ENCODE data around the gene SCN1B.

Gene SCN1B

DNA sequence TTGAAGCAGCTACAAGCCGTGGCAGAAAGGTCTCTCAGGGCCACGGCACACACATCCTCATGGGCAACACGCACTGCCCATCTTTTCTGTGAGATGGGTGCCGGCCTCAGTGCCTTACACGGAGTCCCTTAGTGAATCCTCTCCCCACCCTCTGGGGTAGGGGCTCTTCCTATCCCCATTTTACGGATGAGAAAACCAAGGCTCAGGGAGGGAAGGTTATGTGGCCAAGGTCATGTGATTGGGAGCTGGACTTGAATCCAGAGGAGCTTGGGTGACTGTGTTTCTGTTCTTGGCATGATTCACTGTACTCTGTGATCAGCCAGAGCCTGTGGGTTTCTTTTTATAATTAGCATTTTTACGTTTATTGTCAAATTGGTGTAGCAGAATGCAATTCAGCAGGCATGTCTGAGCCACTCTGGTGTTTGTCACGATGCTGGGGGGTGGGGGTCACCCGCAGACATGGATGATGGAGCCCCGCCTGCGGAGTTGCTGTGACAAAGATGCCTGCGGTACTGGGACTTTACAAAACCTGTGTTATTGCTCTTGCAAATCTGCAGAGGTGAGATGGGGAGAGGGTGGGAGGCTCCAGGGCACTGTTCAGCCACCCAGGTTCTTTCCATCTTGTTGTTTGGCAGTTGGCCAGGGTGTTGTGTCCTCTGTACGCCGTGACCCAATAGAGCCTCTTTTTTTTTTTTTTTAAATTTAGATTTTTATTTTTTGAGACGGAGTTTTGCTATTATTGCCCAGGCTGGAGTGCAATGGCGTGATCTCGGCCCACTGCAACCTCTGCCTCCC, 4.5 kb downstream of the SCN1B start:
- Histone ChIP-seq H3K4me1 (ENCODE audit: control insufficient read depth in 1 of 2, insufficient read depth in 1 of 2, low read depth in 1 of 2, low read length in 1 of 2) (peaks cover 3 to 8% of the 10 kb centered on the region in 2 experiments), H3K36me3 (no peaks in the 10 kb centered on the region), H3K9me3 (no peaks in the 10 kb centered on the region), H3K4me3 (ENCODE audit: low read depth in 1 of 2, low read length in 1 of 2) (no peak overlapping the region), H3K27ac (no peak overlapping the region), H3K27me3 (peaks cover 75% of the 10 kb centered on the region)
- TF ChIP-seq, protein P1, sequence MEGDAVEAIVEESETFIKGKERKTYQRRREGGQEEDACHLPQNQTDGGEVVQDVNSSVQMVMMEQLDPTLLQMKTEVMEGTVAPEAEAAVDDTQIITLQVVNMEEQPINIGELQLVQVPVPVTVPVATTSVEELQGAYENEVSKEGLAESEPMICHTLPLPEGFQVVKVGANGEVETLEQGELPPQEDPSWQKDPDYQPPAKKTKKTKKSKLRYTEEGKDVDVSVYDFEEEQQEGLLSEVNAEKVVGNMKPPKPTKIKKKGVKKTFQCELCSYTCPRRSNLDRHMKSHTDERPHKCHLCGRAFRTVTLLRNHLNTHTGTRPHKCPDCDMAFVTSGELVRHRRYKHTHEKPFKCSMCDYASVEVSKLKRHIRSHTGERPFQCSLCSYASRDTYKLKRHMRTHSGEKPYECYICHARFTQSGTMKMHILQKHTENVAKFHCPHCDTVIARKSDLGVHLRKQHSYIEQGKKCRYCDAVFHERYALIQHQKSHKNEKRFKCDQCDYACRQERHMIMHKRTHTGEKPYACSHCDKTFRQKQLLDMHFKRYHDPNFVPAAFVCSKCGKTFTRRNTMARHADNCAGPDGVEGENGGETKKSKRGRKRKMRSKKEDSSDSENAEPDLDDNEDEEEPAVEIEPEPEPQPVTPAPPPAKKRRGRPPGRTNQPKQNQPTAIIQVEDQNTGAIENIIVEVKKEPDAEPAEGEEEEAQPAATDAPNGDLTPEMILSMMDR (IDR thresholded peaks at IDR 0.05), result no peak

DNA sequence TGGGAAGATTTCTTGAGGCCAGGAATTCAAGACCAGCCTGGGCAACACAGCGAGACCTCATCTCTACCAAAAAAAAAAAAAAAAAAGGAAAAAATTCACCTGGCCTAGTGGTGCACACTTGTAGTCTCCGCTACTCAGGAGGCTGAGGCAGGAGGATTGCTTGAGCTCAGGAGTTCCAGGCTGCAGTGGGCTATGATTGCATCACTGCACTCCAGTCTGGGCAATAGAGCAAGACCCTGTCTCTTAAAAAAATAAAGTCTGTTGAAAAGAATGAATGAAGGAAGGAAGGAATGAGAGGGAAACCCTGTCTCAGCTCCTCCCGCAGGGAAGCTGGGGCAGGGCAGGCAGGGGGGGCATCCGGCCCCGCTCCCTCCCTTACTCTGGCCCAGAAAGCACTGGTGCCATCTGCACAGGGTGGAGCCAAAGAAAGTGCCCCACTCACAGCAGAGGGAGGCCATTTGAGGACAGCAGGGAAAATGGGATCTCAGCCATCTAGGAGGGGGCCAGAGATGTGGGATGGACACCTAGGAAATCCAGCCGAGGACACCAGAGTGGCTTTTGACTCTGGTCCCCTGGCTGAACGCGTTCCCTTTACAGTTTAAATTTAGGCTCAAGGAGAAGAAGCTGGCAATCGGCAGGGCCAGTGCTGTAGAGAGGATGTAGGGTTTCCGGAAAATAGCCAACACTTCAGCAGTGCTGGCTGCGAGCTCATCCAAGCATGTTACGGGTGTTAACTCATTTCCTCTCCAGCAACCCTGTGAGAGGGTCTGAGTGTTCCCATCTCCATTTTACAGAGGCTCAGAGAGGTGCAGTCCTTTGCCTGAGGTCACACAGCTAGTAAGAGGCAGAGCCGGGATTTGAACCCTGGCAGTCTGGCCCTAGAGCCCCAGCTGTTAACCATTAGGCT, 7.7 kb downstream of the SCN1B start:
- no peaks in the 10 kb centered on the region for H3K9me3 ChIP-seq
- H3K27me3 ChIP-seq, result peaks cover 75% of the 10 kb centered on the region
- H3K4me1 ChIP-seq (ENCODE audit: control insufficient read depth in 1 of 2, insufficient read depth in 1 of 2, low read depth in 1 of 2, low read length in 1 of 2), result peaks cover 15 to 18% of the 10 kb centered on the region in 2 experiments
- H3K36me3 ChIP-seq, result no peaks in the 10 kb centered on the region
- TF ChIP-seq, protein P1 (IDR thresholded peaks at IDR 0.05), result no peak
- no peak overlapping the region for H3K4me3 ChIP-seq (ENCODE audit: low read depth in 1 of 2, low read length in 1 of 2)
- no peak overlapping the region for H3K27ac ChIP-seq

DNA sequence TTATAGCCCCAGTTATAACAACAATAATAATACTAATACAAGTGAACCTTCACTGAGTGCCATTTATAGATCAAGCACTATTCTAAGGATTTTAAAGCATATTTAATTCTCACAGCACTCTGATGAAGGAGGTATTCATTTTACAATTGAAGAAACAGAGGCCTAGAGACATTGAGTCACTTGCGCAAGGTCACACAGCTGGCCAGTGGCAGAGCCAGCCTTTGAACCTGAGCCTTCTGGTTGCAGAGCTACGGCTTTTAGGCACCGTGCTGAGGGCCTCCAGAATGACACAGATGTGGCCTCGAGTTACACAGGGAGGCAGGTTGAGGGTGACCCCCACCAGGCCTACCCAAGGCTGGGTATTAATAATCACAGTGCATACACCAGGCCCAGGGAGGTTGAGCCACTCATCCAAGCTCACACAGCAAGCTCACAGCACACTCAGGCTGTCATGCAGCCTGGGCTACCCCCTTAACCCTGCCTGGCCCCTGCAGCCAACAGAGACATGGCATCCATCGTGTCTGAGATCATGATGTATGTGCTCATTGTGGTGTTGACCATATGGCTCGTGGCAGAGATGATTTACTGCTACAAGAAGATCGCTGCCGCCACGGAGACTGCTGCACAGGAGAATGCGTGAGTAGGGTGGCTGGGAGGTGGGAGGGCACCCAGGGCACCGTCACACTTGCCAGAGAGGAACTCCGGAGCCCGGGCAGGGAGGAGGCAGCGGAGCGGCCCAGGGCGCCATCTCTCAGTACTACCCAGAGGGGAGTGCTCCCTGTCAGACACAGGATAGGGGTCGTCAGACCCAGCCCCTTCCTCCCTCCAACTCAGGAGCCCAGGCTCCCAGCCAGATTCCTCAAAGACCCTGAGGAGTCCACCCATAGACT, 8.6 kb downstream of the SCN1B start:
- H3K27ac ChIP-seq, result no peak overlapping the region
- no peak overlapping the region for H3K4me3 ChIP-seq (ENCODE audit: low read depth in 1 of 2, low read length in 1 of 2)
- peaks cover 15 to 18% of the 10 kb centered on the region in 2 experiments for H3K4me1 ChIP-seq (ENCODE audit: control insufficient read depth in 1 of 2, insufficient read depth in 1 of 2, low read depth in 1 of 2, low read length in 1 of 2)
- peaks cover 75% of the 10 kb centered on the region for H3K27me3 ChIP-seq
- TF ChIP-seq, protein P1 (IDR thresholded peaks at IDR 0.05), result no peak
- H3K36me3 ChIP-seq, result no peaks in the 10 kb centered on the region
- H3K9me3 ChIP-seq, result no peaks in the 10 kb centered on the region

DNA sequence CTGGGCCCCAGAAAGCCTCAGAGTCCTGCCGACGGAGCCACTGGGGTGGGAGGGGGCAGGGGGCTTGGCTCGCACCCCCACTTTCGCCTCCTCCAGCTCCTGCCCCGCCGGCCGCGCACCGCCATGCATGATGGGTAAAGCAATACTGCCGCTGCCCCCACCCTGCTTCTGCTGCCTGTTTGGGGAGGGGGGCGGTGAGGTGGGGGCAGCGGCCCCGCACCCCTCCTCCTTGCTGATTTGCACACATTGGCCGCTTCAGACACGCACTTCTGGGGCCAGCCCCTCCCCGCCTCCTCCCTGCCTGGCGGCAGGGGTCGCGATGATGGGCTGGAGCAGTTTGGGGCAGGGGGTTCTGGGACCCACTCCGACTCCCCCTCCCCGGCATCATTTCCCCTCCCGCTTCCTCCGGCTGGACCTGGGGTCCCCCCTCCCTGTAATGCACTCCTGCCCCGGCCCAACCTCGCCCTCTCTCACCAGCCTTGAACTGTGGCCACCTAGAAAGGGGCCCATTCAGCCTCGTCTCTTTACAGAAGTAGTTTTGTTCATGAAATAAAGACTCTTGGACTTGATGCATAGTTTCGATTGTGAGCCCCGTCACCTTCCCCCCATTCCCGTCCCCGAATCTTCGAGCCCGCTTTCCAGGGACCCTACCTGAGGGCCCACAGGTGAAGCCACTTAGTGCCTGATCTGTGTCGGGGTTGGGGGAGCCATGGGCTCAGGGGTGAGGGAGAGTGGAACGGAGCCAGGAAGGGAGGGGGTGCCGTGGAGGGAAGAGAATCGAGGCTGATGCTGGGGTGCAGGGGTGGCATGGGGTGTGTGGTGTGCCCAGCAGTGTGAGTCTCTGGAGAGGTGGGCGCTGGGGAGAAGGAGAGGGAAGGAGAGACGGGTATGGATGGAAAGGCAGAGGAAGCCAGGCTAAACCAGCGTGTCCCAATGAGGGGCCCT, 9.9 kb downstream of the SCN1B start:
- no peak overlapping the region for H3K27ac ChIP-seq

More for the DNA sequence above, 9.9 kb downstream of the SCN1B start:
- Histone ChIP-seq H3K9me3 (no peaks in the 10 kb centered on the region), H3K4me1 (ENCODE audit: control insufficient read depth in 1 of 2, insufficient read depth in 1 of 2, low read depth in 1 of 2, low read length in 1 of 2) (peaks cover 15 to 18% of the 10 kb centered on the region in 2 experiments), H3K4me3 (ENCODE audit: low read depth in 1 of 2, low read length in 1 of 2) (peak overlapping the region; percentile 38 to 44), H3K27me3 (peaks cover 82% of the 10 kb centered on the region), H3K36me3 (no peaks in the 10 kb centered on the region)
- TF ChIP-seq, protein P1 (IDR thresholded peaks at IDR 0.05), result no peak

All from neutrophil (primary cell).